Iris pigment epithelial cell (primary cell): ENCODE data around the gene CLASP1.
"Not testable (repeated sequence)": the region's sequence is repeated elsewhere in the genome, so short reads cannot be mapped to it uniquely, and the experiment has no call there.

Experiments
- DNase-seq: peaks from one replicate; pipeline ENCODE4 v3.0.0-alpha.2; 2011; ENCODE audit warnings: low read depth

The CLASP1 gene

DNA sequence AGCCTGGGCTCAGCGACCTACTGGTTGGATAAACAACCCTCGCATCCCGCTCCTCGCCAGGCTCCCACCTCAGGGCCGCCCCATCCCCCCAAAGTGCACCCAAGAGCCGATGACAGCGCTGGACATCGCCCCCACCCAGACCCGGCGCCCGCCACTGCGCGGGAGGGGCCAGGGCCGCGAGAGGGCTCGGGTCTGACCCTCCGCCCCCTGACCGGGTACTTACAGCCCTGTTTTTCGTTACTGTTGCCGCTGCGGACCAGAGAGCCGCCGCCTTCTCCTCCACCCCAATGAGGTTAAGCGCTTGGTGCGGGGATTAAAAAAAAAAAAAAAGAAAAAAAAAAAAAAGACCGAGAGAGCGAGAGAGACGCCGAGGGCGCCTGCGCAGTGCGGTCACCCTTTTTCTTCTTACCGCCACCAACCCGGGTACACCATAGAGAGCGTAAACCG, at the start of gene CLASP1:
CLASP1 (minus strand) TSS at position 314 of the 447 bp plus-strand sequence. CDS start 43,567 bp downstream, outside the sequence.
- DNase-seq, result no peak

DNA sequence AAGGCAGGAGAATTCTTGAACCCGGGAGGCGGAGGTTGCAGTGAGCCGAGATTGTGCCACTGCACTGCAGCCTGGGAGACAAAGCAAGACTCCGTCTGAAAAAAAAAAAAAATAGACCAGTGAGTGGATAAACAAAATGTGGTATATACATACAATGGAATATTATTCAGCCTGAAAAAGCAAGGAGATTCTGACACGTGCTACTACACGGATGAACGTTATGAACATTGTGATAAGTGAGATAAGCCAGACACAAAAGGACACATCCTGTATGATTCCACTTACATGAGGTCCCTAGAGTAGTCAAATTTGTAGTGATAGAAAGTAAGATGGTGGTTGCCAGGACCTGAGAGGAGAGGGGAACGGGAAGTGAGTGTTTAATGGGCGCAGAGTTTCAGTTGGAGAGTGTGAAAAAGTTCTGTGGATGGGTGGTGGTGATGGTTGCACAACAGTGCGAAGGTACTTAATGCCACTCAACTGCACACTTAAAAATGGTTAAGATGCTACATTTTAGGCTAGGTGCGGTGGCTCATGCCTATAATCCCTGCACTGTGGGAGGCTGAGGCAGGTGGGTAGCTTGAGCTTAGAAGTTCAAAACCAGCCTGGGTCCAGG, 49.2 kb upstream of the CLASP1 start:
- no peak for DNase-seq

DNA sequence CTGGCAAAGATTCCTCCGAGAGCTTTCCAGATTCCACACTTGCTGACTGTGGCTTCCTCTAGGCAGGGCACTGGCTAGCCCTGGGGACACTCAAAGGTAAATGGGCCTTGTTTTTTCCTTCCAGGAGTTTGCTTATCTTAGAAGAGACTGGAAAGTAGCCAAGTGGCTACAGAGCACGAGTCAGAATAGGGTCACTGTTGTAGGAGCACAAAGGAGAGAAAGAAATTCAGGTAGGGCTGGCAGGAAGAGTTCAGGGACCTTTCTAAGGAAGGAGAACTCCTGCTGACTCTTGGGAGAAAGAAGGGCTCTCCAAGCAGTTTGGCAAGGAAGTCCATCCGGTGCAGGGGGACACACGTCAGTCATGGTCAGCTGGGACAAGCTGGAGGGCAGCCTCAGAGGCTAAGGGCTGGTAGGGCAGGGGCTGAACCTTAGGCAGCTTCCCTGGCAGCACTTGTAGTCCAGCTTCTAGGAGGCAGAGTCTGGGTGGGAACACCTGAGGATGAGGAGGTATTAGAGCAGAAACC, 47.9 kb upstream of the CLASP1 start:
- peak; percentile 28 for DNase-seq

DNA sequence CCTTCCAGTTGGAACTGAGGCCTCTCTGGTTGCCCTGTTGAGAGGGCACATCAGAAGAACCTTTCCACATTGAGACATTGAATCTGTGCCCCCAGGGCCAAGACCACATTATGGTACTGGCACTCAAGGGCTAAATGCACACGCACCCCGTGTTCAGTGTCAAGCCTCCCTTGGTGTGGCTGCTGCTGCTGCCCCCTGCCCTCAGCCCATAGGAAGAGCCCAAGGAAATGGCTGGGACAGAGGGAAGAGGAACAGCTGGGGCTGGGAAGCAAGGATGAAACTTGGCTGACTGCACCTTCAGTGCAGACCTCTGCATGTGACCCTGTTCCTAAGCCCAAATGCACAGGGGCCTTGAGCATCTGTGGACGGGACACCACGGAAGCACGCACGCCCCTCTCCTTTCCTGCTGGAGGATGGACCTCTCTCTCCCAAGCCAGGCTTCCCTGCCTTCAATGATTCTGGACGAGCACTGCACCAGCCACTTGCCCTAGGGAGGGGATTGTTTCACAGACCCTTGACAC, 47.2 kb upstream of the CLASP1 start:
- no peak for DNase-seq

DNA sequence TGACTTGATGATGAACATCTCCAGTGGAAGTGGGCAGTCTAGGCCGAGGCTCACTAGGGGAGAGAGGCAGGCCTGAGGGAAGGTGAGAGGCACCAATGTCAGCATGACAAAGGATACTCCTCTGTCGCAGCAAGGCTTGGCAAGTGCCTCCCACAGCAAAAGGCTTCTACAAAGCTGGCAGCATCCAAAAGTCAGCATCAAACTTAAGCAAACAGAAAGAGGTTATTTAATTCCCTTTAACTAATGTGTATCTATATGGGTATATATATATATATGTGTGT, 45.8 kb upstream of the CLASP1 start:
- DNase-seq, result no peak

DNA sequence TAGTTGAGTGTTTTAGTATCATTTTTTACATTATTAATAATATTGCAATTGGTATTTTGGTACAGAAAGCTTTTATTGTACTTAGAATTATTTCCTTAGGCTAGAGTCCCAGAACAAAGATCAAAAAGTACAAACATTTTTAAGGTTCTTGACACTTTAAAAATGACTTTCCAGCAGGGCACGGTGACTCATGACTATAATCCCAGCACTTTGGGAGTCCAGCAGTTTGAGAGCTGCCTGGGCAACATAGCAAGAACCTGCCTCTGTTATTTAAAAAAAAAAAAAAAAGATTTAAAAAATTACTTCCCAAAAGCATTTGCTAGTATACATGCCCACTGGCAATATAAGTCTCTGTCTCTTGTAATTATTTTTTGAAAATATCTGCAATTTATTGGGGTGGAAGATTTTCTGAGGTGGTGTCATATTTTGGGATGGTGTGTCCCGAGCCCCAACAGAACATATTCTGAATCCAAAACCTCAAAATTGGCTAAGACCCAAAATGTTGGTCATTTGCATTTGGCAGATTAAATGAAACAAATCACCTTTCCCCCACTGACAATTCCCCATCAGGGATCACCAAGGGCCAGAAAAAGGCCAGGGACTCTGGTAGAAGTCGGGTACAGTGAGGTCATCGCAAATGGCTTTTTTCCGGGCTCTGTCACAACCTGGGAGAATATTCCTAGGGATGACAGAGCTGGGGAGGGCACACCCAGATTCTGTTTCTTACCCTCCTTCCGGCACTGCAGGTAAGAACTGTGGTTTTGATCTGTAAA, 45.3 kb upstream of the CLASP1 start:
- peak; percentile 61 for DNase-seq

DNA sequence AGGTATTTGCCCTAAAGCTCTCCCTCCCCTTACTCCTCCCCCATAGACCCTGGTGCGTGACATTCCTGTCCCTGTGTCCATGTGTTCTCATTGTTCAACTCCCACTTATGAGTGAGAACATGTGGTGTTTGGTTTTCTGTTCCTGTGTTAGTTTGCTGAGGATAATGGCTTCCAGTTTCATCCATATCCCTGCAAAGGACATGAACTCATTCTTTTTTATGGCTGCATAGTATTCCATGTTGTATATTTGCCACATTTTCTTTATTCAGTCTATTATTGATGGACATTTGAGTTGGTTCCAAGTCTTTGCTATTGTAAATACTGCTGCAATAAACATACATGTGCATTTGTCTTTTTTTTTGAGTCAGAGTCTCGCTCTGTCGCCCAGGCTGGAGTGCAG, 41.3 kb upstream of the CLASP1 start:
- DNase-seq, result not testable (repeated sequence)

DNA sequence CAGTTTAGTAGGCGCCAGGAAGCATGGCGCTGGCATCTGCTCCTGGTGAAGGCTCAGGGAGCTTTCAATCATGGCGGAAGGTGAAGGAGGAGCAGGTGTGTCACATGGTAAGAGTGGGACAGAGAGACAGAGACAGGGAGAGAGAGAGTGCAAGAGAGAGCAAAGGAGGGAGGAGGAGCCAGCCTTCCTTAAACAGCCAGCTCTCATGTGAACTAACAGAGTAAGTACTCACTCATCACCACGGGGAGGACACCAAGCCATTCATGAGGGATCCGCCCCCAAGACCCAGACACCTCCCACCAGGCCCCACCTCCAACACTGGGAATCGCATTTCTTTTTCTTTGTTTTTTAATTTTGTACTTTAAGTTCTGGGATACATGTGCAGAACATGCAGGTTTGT, 40.8 kb upstream of the CLASP1 start:
- DNase-seq, result no peak

DNA sequence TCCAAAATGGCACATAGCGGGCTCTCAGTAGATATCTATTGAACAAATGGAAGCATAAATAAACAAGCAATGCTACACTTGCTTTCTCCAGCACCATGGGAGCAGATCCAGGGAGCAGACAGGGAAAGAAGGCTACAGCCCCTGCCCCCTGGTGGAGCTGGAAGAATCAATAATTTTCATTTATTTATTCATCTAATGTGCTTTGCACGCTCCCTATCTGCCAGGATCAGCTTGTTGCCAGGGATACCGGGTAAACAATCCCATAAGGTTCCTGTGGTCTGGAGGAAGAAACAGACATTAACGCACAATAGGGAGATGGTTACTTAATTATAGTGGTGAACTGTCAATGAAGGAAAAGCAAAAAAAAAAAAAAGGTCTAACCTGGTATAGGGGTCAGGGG, 40.1 kb upstream of the CLASP1 start:
- peak; percentile 55 for DNase-seq

DNA sequence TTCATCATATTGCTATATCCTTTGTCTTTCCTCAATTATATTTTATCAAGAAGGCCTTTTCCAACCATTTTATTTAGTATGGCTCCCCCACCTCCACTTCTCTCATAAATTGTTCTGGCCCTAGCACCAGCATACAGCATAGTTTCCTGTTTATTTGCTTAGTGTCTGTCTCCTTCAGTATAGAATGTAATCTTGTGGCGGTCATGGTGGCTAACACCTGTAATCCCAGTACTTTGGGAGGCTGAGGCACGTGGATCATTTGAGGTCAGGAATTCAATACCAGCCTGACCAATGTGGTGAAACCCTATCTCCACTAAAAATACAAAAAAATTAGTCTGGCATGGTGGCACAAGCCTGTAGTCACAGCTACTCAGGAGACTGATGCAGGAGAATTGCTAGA, 39.6 kb upstream of the CLASP1 start:
- DNase-seq, result no peak

DNA sequence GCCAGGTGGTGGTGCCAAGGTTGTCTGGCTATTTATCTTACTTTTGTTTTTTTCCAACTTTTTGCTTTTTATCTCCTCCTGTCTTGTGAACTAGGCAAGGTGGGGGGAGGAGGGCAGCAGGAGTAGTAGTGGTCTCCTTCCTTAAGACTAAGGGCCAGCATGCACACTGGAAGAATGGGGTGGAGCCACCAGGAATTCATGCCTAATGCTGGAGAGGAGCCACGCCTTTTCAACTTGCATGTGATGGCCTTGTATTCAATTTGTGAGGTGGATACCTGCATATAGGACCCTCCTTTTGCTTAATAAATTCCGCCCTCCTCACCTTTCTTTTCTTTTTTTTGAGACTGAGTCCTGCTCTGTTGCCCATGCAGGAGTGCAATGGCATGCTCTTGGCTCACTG, 37.6 kb upstream of the CLASP1 start:
- DNase-seq, result no peak

DNA sequence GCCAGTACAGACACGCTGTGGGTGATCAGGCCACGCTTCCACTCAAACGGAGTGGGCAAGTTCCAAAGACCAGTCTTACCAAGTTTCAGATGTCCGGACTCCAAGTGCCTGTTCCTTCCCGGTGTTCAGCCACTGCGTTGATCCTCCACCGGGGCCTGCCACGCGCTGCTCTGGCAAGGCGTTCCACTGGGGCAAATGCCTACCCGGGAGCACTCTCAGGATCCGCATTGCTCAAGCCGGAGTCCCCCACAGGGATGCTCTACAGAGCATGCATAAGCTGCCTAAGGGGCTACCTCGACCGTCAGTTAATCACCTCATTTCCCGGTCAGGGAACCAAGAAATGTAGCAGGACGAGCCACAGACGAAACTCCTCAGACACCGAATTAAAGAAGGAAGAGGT, 37.0 kb upstream of the CLASP1 start:
- no peak for DNase-seq

DNA sequence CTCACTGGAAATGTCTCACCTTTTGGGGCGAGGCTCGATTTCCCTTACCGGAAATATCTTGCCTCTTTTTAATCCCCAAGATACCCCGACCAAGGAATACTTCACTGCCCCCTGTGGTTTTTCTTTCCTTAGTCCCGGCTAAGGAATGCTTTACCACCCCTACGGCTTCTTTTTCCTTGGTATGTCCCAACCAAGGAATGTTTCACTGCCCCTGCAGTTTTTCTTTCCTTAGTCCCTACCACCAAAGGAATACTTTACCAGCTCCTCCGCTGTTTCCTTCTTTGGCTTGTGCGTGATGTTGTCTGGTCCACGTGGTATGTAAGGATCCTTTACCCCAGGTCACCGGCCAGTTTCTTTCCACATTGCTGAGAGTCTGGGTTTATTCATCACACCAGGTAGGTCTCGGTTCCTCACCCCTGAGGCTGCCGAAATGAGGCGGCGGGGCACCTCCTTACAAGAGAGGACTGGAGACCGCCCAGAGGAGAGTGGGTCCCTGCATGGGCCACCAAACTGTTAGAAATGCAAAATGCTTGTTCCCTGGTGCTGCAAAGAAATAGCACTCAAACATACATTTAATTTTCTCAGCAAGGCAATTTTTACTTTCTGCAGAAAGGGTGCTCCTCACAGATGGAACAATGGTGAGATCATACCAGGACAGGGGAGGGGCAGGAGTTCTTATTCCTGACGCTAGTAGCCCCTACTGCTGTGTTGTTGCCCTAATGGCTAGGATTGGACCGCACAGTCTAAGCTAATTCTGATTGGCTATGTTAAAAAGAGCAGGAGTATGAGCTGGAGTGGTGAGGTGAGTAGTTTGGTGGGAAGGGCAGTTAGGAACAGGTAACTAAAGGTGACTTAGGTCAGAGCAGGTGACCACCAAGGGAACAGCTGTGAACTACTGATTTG, 33.4 kb upstream of the CLASP1 start:
- no peak for DNase-seq

DNA sequence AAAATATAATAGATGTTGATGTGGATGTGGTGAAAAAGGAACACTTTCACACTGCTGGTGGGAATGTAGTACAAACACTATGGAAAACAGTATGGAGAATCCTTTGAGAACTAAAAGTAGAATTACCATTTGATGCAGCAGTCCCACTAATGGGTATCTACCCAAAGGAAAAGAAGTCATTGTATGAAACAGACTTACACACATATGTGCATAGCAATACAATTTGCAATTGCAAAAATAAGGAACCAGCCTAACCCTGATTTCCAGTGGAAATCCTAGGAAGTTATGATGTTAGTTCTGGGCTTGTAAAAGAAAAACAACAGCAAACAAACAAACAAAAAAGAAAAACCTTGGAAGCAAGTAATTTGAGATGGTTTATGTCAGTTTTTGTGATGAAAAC, 28.6 kb upstream of the CLASP1 start:
- no peak for DNase-seq

DNA sequence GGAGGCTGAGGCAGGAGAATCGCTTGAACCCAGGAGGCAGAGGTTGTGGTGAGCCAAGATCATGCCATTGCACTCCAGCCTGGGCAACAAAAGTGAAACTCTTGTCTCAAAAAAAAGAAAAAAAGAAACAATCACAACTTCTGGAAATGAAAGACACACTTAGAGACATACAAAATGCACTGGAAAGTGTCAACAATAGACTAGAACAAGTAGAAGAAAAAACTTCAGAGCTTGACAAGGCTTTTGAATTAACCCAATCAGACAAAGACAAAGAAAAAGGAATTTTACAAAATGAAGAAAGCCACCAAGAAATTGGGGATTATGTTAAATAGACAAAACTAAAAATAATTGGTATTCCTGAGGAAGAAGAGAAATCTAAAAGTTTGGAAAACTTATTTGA, 22.4 kb upstream of the CLASP1 start:
- DNase-seq, result not testable (repeated sequence)

DNA sequence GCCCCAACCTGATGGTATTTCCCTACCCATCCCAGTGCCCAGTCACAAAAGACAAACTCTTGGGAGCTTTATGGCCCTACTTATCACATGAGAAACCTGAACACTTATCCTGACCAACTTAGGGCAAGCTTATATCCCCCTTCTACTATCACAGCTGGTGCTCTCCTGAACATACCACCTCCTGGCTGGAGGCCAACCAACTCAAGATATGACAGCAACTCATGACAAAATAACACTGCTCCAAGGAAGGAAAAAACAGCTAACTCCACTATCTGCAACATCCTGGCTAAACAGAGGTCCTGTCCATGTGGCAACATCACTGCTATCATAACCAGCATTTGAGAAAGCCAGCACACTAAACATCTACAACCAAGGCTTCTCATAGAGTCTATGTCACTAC, 20.9 kb upstream of the CLASP1 start:
- DNase-seq, result no peak

DNA sequence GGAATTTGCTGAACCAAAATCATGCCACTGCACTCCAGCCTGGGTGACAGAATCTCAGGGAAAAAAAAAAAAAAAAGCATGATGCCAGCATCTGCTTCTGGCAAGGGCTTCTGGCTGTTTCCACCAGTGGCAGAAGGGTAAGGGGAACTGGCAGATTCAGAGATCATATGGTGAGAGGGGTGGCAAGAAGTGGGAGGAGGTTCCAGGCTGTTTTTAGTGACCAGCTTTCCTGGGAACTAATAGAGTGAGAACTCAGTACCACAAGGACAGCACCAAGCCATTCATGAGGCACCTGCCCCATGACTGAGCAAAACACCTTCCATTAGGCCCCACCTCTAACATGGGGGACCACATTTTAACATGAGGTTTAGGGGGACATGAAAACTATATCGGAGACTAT, 18.4 kb upstream of the CLASP1 start:
- DNase-seq, result no peak

DNA sequence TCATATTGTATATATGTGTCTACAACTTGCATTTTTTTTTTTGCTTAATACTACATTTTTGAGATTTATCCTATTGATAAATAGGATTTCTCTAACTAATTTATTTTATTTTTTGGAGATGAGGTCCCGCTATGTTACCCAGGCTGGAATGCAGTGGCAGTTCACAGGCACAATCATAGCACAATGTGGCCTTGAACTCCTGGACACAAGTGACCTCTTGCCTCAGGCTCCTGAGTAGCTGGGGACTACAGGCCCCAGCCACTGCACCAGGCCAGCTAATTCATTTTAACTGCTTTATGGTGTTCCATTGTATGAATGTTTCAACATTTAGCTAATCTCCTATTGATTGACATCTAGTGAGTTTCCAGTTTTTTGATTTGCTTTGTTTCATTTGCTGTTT, 16.8 kb upstream of the CLASP1 start:
- DNase-seq, result no peak

DNA sequence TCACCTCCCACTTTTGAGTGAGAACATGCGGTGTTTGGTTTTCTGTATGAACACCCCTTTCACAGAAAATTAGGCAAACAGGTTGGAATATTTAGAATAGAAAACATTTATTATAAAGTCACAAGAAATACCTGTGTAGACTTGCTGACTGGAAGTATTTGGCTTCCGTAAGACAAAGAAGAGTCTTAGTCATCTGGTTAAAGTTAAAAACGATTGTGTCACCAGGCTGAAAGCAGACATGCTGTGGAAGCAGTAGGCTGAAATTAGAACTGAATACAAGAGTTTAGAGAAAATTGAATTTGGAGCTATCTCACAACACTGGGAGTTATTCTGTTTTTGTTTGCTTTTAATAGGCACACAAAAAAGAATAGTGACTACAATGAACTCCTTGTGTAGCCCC, 16.2 kb upstream of the CLASP1 start:
- DNase-seq, result no peak

DNA sequence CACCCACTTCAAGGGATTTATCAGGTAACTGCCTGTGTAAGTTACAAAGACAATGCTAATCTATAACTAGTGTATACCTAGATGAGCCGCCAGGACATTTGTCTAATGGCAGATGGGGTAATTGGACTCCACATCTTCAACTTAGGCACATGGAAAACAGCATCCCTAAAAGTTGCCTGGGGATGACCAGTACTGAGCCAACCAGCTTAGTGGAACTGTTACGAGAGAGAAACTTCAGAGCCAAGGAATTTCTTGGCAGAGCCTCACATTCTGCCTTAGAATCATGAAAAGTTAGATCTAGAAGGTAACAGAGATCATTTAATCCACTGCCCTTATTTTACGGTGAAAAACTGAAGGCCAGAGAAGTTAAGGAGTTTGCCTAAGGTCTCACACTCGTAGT, 15.5 kb upstream of the CLASP1 start:
- no peak for DNase-seq

DNA sequence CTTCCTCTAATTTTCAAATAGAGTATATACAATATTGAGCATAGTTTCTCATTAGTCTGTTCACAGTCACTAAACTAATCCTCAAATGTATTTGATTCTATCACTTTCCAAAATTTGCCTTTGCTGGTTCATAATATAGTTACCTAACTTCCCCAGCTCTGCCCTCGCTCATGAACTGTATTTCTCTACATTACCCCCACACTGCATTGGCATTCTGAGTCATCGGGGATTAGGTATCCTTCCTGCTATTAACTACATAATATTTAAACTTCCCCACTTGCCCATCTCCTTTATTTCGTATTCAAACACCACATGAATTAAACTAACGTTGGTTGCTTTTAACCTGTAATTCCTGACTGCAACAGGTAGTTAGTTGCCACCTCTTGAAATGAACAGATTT, 14.8 kb upstream of the CLASP1 start:
- peak; percentile 54 for DNase-seq

DNA sequence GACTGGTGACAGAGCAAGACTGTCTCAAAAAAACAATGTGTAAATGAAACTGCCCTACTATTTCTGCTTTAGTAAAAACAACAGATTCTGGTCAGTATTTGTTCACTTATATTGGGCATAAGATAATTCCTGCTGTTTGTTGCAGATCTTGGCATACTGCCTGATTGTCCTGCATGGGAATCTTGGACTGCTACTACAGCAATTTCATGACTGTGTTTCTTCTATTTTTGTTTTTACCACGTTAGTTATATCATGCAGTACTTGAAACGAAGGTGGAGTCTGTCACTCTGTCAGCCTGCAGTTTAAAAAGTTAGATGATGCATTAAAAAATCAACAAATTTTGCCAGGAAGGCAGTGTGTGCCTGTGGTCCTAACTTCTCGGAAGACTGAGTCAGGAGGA, 14.2 kb upstream of the CLASP1 start:
- no peak for DNase-seq

DNA sequence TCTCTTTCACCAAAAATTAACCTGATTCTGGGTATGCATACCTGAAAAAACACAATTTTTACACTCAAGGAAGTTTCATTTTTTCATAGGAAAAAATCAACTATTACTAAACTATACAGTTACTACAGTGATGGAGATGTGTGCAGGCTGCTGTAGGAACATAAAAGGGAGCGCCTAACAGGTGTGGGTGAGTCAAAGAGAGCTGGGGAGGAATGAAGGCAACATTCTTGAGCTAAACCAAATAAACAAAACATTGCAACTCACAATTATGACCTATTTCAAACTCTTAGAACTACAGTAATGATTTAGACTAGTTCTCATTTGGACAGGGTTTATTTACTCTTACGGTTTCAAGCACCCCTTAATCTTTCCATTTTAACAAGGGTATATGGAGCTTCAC, 13.4 kb upstream of the CLASP1 start:
- DNase-seq, result peak; percentile 52
